ENCODE measurements around the gene NKPD1.

GRCh38 chr19:45168767-45169351, 8.1 kb upstream of the NKPD1 start:
- TF ChIP-seq, protein P1, sequence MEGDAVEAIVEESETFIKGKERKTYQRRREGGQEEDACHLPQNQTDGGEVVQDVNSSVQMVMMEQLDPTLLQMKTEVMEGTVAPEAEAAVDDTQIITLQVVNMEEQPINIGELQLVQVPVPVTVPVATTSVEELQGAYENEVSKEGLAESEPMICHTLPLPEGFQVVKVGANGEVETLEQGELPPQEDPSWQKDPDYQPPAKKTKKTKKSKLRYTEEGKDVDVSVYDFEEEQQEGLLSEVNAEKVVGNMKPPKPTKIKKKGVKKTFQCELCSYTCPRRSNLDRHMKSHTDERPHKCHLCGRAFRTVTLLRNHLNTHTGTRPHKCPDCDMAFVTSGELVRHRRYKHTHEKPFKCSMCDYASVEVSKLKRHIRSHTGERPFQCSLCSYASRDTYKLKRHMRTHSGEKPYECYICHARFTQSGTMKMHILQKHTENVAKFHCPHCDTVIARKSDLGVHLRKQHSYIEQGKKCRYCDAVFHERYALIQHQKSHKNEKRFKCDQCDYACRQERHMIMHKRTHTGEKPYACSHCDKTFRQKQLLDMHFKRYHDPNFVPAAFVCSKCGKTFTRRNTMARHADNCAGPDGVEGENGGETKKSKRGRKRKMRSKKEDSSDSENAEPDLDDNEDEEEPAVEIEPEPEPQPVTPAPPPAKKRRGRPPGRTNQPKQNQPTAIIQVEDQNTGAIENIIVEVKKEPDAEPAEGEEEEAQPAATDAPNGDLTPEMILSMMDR (IDR thresholded peaks at IDR 0.05) = no peak
- TF ChIP-seq POLR2A (IDR thresholded peaks at IDR 0.05) = no peak
- no peak for TF ChIP-seq POLR2AphosphoS5 (IDR thresholded peaks at IDR 0.05)

Measured in breast epithelium (tissue), 3 donors.